Measurements from ENCODE around the gene BEGAIN.
"Not testable (repeated sequence)": the region's sequence is repeated elsewhere in the genome, so short reads cannot be mapped to it uniquely, and the experiment has no call there.

Gene BEGAIN

GRCh38 chr14:100526632-100527031 lies 60.6 kb downstream of the BEGAIN start:
- in situ Hi-C loops (cut with HindIII; ENCODE audit: low sequenced_read_pairs), result no loop called here

GRCh38 chr14:100526057-100526456 lies 61.2 kb downstream of the BEGAIN start:
- in situ Hi-C loops (cut with HindIII; ENCODE audit: low sequenced_read_pairs), result no loop called here

GRCh38 chr14:100525615-100526014 lies 61.6 kb downstream of the BEGAIN start:
- in situ Hi-C loops (cut with HindIII; ENCODE audit: low sequenced_read_pairs), result no loop called here

GRCh38 chr14:100524933-100525243 lies 62.3 kb downstream of the BEGAIN start:
- in situ Hi-C loops (cut with HindIII; ENCODE audit: low sequenced_read_pairs), result no loop called here

- in situ Hi-C loops (cut with HindIII; ENCODE audit: low sequenced_read_pairs), result no loop called here
Measured at GRCh38 chr14:100524233-100524932, 62.8 kb downstream of the BEGAIN start.

- in situ Hi-C loops (cut with HindIII; ENCODE audit: low sequenced_read_pairs), result no loop called here
Measured at GRCh38 chr14:100523843-100524169, 63.4 kb downstream of the BEGAIN start.

- in situ Hi-C loops (cut with HindIII; ENCODE audit: low sequenced_read_pairs), result no loop called here
Measured at GRCh38 chr14:100523131-100523842, 63.9 kb downstream of the BEGAIN start.

GRCh38 chr14:100522616-100523099 lies 64.6 kb downstream of the BEGAIN start:
- in situ Hi-C loops (cut with HindIII; ENCODE audit: low sequenced_read_pairs), result no loop called here

GRCh38 chr14:100506053-100506452 lies 81.2 kb downstream of the BEGAIN start:
- in situ Hi-C loops (cut with HindIII; ENCODE audit: low sequenced_read_pairs), result not testable (repeated sequence)

GRCh38 chr14:100504372-100505078 lies 82.7 kb downstream of the BEGAIN start:
- in situ Hi-C loops (cut with HindIII; ENCODE audit: low sequenced_read_pairs), result no loop called here

GRCh38 chr14:100503251-100503650 lies 84.0 kb downstream of the BEGAIN start:
- in situ Hi-C loops (cut with HindIII; ENCODE audit: low sequenced_read_pairs), result no loop called here

- in situ Hi-C loops (cut with HindIII; ENCODE audit: low sequenced_read_pairs), result no loop called here
Measured at GRCh38 chr14:100502622-100503220, 84.5 kb downstream of the BEGAIN start.

GRCh38 chr14:100500128-100500527 lies 87.1 kb downstream of the BEGAIN start:
- in situ Hi-C loops (cut with HindIII; ENCODE audit: low sequenced_read_pairs), result no loop called here

GRCh38 chr14:100498068-100498467 lies 89.1 kb downstream of the BEGAIN start:
- in situ Hi-C loops (cut with HindIII; ENCODE audit: low sequenced_read_pairs), result no loop called here

GRCh38 chr14:100495917-100496316 lies 91.3 kb downstream of the BEGAIN start:
- in situ Hi-C loops (cut with HindIII; ENCODE audit: low sequenced_read_pairs), result no loop called here

- in situ Hi-C loops (cut with HindIII; ENCODE audit: low sequenced_read_pairs), result no loop called here
Measured at GRCh38 chr14:100494645-100495044, 92.6 kb downstream of the BEGAIN start.

GRCh38 chr14:100490252-100490651 lies 97.0 kb downstream of the BEGAIN start:
- in situ Hi-C loops (cut with HindIII; ENCODE audit: low sequenced_read_pairs), result no loop called here

- in situ Hi-C loops (cut with HindIII; ENCODE audit: low sequenced_read_pairs), result no loop called here
Measured at GRCh38 chr14:100488057-100488456, 99.2 kb downstream of the BEGAIN start.

- in situ Hi-C loops (cut with HindIII; ENCODE audit: low sequenced_read_pairs), result no loop called here
Measured at GRCh38 chr14:100487304-100487703, 99.9 kb downstream of the BEGAIN start.
